Stimulated activated CD8-positive, alpha-beta memory T cell treated with anti-CD3 and anti-CD28 coated beads, Interleukin-15, amount 100 ng/mL, for 1 hour (primary cell): ENCODE data around the gene CCL8.

Experiments
- DNase-seq: peaks from one replicate; pipeline ENCODE4 v3.0.0-alpha.2; 2020; ENCODE audit warnings: low read depth

CCL8 gene

GRCh38 chr17:34319039-34319483, at the start of gene CCL8:
TSS of gene CCL8 (plus strand) at chr17:34319435. CDS start at chr17:34319502, 67 bp downstream.
- no peak for DNase-seq

- no peak for DNase-seq
Measured at GRCh38 chr17:34269969-34270368, 49.3 kb upstream of the CCL8 start, which contains the start of gene CCL7. TSS of gene CCL7 (plus strand) at chr17:34270221. CDS start at chr17:34270291, 70 bp downstream.

- no peak for DNase-seq
Measured at GRCh38 chr17:34275881-34276280, 43.4 kb upstream of the CCL8 start.

GRCh38 chr17:34276826-34277225, 42.4 kb upstream of the CCL8 start:
- no peak for DNase-seq

GRCh38 chr17:34283571-34283970, 35.7 kb upstream of the CCL8 start:
- DNase-seq, result no peak

GRCh38 chr17:34285286-34285792, 33.9 kb upstream of the CCL8 start, which contains the start of gene CCL11:
TSS of gene CCL11 (plus strand) at chr17:34285742. CDS start at chr17:34285809, 67 bp downstream.
- DNase-seq, result no peak

- DNase-seq, result no peak
Measured at GRCh38 chr17:34287875-34288274, 31.4 kb upstream of the CCL8 start.

- DNase-seq, result no peak
Measured at GRCh38 chr17:34290586-34290985, 28.6 kb upstream of the CCL8 start.

- no peak for DNase-seq
Measured at GRCh38 chr17:34291721-34292348, 27.4 kb upstream of the CCL8 start.

GRCh38 chr17:34299027-34299426, 20.2 kb upstream of the CCL8 start:
- no peak for DNase-seq

- DNase-seq, result no peak
Measured at GRCh38 chr17:34299956-34300577, 19.2 kb upstream of the CCL8 start.

GRCh38 chr17:34300652-34301370, 18.4 kb upstream of the CCL8 start:
- no peak for DNase-seq

- DNase-seq, result no peak
Measured at GRCh38 chr17:34301986-34302385, 17.2 kb upstream of the CCL8 start.

GRCh38 chr17:34302636-34303035, 16.6 kb upstream of the CCL8 start:
- no peak for DNase-seq

GRCh38 chr17:34303606-34304005, 15.6 kb upstream of the CCL8 start:
- no peak for DNase-seq

- no peak for DNase-seq
Measured at GRCh38 chr17:34305061-34305460, 14.2 kb upstream of the CCL8 start.

- DNase-seq, result no peak
Measured at GRCh38 chr17:34305606-34306005, 13.6 kb upstream of the CCL8 start.

- no peak for DNase-seq
Measured at GRCh38 chr17:34306466-34306865, 12.8 kb upstream of the CCL8 start.

GRCh38 chr17:34307110-34307509, 12.1 kb upstream of the CCL8 start:
- no peak for DNase-seq

- no peak for DNase-seq
Measured at GRCh38 chr17:34308371-34308770, 10.9 kb upstream of the CCL8 start.

GRCh38 chr17:34311291-34311690, 7.9 kb upstream of the CCL8 start:
- no peak for DNase-seq

GRCh38 chr17:34312080-34312479, 7.2 kb upstream of the CCL8 start:
- DNase-seq, result no peak

- no peak for DNase-seq
Measured at GRCh38 chr17:34313164-34313563, 6.1 kb upstream of the CCL8 start.
